GM12892 (cell line): ENCODE measurements around the gene FBLN1.

Experiments used
- POLR2A ChIP-seq: IDR thresholded peaks from 2 replicates; pipeline ENCODE4 v1.6.1; 2011; ENCODE audit warnings: low read depth, low read length, control low read depth
- POLR2AphosphoS5 ChIP-seq: IDR thresholded peaks from 2 replicates; pipeline ENCODE4 v1.6.1; 2011; ENCODE audit warnings: low read depth, low read length, control low read depth
- TAF1 ChIP-seq: IDR thresholded peaks from 2 replicates; pipeline ENCODE4 v1.6.1; 2011; ENCODE audit warnings: low read depth, mild to moderate bottlenecking, control low read depth, low read length, borderline replicate concordance

GRCh38 chr22:45644714-45645113 lies 142.0 kb downstream of the FBLN1 start:
- TF ChIP-seq POLR2A (no peak), POLR2AphosphoS5 (no peak), TAF1 (no peak)
